GM15510 (cell line): ENCODE measurements around the gene PKDCC.

Source experiments
- POLR2A ChIP-seq: IDR thresholded peaks from 3 replicates; pipeline ENCODE4 v1.6.1; 2011; ENCODE audit warnings: borderline replicate concordance; ENCODE audit not compliant: insufficient read length; ENCODE audit errors: extremely low read depth

The PKDCC gene

GRCh38 chr2:42047488-42048298 lies at the start of gene PKDCC:
PKDCC (plus strand) TSS chr2:42048021; CDS start chr2:42048200, 179 bp downstream.
- no peak for TF ChIP-seq POLR2A

GRCh38 chr2:41998186-41999127 lies 49.4 kb upstream of the PKDCC start:
- no peak for TF ChIP-seq POLR2A

GRCh38 chr2:41999128-41999480 lies 48.7 kb upstream of the PKDCC start:
- no peak for TF ChIP-seq POLR2A

GRCh38 chr2:41999592-42000281 lies 48.1 kb upstream of the PKDCC start:
- no peak for TF ChIP-seq POLR2A

- TF ChIP-seq POLR2A = no peak
These were observed 46.1 kb upstream of the PKDCC start for GRCh38 chr2:42001711-42002201.

GRCh38 chr2:42007551-42007950 lies 40.3 kb upstream of the PKDCC start:
- no peak for TF ChIP-seq POLR2A

DNA sequence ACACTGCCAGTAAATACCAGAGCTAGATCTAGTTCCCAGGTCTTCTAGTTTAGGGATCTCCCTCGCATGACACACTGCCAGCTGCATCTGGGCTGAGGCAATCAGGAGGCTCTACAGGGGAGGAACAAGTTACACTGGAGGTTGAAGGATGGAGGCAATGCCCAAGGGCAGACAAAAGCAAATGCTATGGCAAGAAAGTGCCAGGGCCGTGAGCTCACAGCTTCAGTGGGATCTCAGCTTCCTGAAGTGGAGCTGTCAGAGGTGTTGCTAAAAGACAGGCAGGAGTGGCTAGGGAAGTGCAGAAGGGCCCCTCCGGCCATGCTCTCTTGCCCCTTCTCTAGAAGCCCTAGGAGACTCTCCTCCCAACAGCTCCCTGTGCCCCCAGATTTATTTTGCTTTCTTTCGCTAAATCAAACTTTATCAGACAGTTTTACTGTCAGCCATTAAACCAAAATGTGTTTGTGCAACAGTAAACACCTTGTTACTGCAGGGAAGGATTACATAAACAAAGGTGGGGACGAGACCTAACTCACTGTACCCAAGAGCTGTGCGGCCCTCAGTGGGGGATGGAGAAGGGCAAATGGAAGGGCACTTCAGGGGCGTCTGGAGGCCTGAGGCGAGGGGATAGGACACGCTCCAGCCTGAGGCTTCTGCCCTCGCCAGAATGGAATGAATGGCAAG lies 39.4 kb upstream of the PKDCC start:
- TF ChIP-seq POLR2A = no peak

DNA sequence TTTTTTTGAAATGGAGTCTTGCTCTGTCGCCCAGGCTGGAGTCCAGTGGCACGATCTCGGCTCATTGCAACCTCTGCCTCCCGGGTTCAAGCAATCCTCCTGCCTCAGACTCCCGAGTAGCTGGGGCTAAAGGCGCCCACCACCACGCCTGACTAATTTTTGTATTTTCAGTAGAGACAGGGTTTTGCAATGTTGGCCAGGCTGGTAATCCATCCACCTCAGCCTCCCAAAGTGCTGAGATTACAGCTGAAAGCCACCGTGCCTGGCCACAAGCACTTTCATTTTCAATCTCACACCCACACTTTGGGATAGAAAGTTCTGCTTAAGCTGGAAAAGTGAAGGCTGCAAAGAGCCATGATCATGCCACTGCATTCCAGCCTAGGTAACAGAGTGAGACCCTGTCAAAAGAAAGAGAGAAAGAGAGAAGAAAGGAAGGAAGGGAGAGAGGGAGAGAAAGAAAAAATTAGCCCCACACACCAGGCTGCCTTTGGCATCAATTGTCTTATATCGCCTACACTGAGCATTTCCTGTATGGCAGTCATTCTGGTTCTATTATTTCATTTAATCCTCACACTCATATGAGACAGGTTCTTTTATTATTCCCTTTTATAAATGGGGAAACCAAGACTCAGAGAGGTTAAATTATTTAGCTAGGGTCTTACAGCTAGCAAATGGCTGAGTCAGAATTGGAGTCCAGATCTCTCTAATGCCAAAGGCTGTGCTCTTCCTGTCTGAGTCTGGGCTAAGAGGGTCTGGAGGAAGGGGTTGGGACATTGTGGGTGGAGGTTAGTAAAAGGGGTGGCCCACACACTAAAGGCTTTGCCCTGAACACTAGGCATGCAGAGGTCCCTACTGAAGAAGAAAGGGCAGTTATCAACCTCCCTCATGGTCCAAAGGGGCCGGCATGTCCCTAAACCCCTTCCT lies 37.9 kb upstream of the PKDCC start:
- no peak for TF ChIP-seq POLR2A

- TF ChIP-seq POLR2A = no peak
These were observed 37.0 kb upstream of the PKDCC start for GRCh38 chr2:42010743-42011298.

DNA sequence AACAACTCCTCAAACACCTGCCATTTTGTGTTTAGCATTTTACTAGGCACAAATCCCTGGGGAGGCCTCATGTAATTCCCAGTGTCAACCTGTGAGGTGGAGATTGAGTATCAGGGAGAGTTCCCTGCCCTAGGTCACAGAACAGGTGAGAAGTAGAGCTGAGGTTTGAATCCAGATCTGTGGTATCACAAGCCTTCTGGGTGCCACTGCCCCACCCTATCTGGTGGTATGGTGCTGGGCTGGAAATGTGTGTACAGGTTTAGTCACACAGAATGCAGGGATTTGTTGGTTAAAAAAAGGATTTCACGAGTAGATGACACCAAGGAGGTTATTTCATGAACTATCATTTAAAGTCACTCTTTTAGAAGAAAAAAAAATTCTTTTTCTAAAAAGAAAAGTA lies 35.7 kb upstream of the PKDCC start:
- TF ChIP-seq POLR2A = no peak

- TF ChIP-seq POLR2A = no peak
These were observed 35.2 kb upstream of the PKDCC start for GRCh38 chr2:42012651-42013050.

DNA sequence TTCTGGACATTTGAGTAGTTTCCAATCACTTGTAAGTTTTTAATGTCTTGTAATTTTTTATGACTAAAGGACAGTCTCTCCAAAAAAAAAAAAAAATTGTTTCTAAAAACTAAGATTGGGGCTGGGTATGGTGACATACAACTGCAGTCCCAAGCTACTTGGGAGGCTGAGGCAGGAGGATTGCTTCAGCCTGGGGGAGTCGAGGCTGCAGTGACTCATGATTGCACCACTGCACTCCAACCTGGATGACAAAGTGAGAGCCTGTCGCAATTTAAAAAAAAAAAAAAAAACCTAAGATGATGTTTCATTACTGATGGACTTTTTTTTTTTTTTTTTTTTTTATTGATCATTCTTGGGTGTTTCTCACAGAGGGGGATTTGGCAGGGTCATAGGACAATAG lies 34.4 kb upstream of the PKDCC start:
- no peak for TF ChIP-seq POLR2A

DNA sequence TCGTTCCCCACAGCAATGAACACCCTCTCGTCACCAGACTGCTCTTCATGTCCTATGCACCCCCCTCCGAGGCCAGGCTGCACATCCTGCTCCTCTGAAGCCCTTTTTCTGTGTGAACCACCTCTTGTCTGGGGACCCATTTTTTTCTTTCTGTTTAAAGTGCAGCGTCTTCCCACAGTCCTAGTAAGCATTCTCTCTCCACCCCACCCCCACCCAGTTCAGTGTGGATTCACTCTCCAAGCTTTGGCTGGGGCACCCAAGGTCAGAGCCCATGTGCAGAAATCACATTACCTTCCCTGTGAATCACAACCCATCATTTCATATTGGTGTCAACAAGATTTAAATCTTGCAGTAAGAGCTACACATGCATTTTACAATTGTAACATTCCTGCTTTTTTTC lies 26.4 kb upstream of the PKDCC start:
- no peak for TF ChIP-seq POLR2A
